Dedifferentiated amniotic fluid mesenchymal stem cell (primary cell): Measurements from ENCODE around the gene SORBS2.

ENCODE experiments used
- DNase-seq: peaks from one replicate; pipeline ENCODE4 v3.0.0-alpha.2; 2016; ENCODE audit errors: extremely low spot score

The SORBS2 gene

GRCh38 chr4:185640811-185641675 is 171.0 kb downstream of the SORBS2 start:
- DNase-seq = peak; percentile 95

DNA sequence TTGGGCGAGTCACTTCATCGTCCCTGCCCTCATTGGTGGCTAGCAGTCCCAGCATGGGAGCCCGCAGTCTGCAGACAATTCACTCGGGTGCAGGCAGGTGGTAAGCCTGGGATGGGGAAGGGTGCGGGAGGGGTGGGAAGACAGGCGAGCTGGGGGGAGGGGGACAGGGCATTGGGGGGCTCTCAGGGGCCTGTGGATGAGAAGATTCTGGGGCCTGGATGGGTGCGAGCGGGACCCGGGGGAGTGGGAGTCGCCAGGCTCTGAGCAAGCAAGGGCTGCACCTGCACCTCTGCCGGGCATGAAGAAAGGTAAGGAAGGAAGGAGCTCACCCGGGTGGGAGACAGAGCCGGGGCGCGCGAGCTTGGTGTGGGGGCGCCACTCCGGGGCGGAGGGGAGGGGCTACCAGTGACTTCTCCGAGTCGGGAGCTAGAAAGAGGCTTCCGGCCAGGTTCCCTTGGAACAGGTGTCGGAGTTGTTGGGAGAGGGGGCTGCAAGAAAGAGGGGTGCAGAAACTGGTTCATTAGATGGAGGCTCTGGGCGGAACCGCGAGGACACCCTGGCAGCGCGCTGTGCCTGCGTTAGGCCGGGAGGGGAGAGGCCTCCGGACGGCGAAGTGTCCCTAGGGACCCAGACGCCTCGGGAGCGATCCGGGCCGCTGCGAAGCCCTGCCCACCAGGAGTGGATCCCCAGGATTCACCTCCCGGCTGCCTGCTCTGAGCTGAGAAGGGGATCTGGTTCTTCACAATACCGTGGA is 173.3 kb downstream of the SORBS2 start:
- DNase-seq = no peak

DNA sequence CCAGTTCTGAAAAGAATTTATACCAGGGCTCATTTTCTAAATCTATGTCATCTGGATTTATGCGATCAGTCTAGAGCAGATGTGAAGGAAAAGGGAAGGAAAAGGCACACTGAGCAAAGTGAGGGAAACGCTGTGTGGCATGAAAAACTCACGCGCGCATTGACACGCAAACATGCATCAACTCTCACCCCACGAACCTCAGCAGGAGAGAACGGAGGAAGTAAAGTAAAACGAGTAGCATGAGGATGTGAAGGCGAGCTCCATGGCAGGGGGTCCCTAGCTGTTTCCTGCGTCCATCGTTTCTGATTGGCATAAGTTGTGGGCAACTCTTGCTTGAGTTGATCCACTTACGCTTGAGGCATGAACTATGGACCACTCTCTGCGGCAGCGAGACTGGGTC is 173.9 kb downstream of the SORBS2 start:
- no peak for DNase-seq

GRCh38 chr4:185637163-185637875 is 174.7 kb downstream of the SORBS2 start:
- DNase-seq = no peak

DNA sequence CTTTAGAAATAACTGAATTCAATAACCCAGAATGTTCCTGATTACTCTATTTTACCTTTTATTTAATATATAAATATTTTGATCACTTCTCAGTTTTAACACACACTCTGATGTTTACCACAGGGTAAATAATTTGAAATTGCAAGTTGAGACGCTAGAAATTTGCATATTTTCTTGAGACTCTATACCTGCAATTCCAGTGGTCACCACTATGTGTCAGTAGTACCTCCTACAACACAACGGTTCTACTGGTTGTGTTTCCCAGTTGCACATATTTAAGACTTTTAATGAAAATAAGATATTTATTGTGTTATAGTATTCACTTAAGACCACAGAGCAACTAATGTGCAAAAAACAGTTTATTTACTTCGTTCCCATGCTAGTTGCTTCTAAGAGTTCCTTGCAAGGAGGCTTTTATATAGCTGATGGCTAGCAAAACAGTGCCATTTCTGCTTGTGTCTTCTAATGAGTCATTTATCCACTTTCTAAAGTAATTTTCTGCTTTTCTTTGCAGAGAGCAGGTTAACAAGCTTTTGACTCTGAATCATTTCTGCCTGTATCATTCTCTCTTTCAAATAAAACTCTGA is 177.8 kb downstream of the SORBS2 start:
- DNase-seq = no peak

GRCh38 chr4:185626798-185627197 is 185.2 kb downstream of the SORBS2 start:
- no peak for DNase-seq

GRCh38 chr4:185625503-185625902 is 186.5 kb downstream of the SORBS2 start:
- DNase-seq = no peak

- DNase-seq = no peak
These were observed 187.8 kb downstream of the SORBS2 start for GRCh38 chr4:185624259-185624589.

DNA sequence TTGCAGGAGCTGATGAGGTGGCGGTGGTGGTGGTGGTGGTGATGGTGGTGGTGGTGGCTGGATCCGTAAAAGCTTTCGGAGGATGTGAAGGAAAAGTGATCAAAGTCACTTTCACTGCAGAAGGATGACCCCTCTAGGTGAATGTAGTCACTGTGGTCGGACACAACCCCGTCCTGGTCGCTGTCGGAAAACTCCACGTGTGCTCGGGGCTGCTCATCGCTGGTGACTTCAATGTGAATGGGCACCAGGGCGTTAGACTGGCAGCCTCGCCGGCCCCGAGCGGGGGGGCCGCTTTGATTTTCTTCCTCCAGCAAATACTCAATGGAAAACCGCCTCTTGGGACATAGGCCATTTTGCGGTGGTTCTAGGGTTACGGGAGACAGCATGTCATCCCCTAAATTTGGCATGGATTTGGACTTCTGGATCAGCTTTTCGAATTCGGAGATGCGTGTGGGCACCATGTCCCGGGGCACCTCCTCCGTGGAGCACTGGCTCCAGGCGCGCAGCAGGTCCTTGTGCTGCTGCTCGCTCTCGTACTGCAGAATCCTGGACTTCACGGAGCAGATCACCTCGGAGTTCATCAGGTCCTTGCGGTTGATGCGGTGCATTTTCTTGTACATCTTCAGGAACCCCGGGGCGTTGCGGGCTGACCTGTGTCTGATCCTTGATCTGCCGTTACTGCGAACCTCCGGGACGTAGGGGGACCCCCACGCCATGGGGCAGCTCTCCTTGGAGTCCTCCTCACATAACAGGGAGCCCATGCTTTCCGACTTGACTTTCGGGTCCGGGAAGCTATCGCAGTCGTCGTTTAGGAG is 188.3 kb downstream of the SORBS2 start:
- no peak for DNase-seq

GRCh38 chr4:185608185-185608584 is 203.8 kb downstream of the SORBS2 start:
- DNase-seq = no peak

GRCh38 chr4:185602397-185602796 is 209.6 kb downstream of the SORBS2 start:
- no peak for DNase-seq

GRCh38 chr4:185600801-185601434 is 211.1 kb downstream of the SORBS2 start:
- no peak for DNase-seq

DNA sequence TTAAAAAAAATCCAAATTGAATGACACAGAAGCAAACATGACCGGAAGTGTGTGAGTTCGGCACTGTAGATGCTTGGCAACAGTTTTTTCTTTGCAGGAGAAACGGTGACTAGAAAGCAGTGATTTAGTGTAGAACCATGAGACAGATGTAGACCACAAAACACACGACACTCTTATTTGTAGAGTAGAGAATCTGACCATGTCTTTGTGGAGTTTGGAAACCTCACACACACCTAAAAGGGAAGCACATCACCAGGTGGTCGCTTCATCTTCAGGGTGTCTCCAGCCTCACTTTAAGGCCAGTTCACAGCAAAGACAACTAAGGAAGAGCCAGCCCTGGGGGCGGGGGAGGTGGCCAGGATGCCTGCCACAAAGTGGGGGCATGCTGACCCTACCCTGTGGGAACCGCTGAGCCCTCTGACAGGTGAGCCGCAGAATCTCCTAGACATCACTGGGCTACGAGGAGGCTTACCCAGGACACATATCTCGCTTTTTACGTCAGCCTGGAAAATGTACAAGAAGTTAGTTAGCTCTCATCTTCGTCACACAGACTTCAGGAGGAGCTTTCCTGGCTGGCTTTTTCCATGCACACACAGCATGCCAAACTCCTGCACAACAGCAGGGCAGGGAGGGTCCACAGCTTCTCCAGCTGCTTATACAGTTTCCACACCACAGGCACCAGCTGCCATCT is 212.3 kb downstream of the SORBS2 start:
- no peak for DNase-seq

DNA sequence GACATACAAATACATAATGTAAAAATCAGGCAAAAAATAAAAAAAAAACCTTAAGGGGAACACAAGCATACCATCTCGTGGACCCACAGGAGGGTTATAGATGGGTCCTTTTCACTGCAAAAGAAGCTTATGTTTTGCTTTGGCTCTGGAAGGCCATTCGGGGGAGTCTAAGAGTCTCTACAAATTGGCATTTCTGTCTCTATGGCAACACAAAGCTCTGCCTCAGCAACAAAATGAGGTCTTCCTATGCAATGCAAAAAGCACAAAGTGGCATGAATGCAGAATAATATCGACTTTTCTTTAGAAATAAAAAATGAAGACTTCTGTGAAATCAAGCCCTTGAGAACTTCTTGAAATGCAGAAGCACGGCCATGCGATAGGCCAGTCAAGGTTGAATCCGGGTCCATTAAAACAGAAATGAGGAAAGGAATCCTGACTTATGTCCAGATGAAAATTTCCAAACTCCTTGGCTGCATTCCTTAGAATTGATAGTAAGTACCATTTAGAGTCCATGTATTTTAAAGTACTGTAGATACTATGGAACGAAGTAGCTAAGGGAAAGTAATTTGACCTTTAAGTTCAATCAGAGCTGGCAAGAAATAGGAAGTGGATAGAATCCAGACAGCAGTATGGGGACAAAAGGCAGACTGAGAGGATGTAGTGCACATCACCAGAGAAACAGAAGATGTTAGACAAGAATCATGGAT is 213.0 kb downstream of the SORBS2 start:
- DNase-seq = no peak

DNA sequence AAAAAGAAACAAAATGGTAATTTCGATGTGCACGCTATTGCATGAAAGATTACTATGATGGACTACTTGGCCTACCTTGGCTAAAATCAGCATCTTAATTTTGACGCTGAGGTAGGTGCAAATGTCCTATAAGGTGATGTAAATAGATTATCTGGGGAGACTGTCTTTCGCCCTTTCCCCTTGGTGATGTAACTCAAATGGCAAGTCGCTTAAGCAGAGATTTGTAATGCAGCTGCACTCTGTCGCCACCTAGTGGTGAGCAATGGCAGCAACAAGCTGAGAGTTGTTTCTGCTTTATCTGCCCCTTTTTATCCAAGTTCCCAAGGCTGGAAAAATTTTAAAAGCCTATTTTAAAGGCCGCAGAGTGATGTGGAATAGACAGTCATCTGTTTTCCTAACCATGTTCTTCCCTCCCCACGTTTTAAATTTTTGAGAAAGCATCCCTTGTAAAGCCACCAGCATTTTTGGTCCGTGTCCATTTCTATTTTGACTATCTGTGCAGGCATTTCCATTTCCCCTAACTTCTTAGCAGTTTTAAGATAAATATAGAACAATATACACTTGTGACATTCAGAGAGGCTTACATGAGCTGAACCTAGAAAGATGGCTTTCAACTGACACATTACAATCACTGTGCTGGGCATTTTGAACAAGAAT is 214.3 kb downstream of the SORBS2 start:
- peak; percentile 77 for DNase-seq

GRCh38 chr4:185592845-185593488 is 219.0 kb downstream of the SORBS2 start:
- DNase-seq = no peak

- DNase-seq = no peak
These were observed 219.6 kb downstream of the SORBS2 start for GRCh38 chr4:185592438-185592837.

GRCh38 chr4:185591679-185592141 is 220.3 kb downstream of the SORBS2 start:
- DNase-seq = no peak
